HFF-Myc (cell line): ENCODE measurements around the gene RPS8.

Experiments
- DNase-seq: peaks from one replicate; pipeline ENCODE4 v3.0.0-alpha.2; 2011; ENCODE audit warnings: low read depth; ENCODE audit errors: extremely low read depth
- H3K4me3 ChIP-seq: replicated peaks from 2 replicates; pipeline ENCODE4 v1.5.1; 2011; ENCODE audit warnings: low read depth, mild to moderate bottlenecking, control low read depth, low read length
- CTCF ChIP-seq: IDR thresholded peaks from 2 replicates; pipeline ENCODE4 v1.5.1; 2012; ENCODE audit warnings: mild to moderate bottlenecking, low read depth, low read length, control low read depth; ENCODE audit errors: missing control alignments

Gene RPS8

GRCh38 chr1:44783697-44784093, 8.4 kb downstream of the RPS8 start:
- peak overlapping the region; percentile 15 for H3K4me3 ChIP-seq
- DNase-seq: no peak
- TF ChIP-seq CTCF: no peak

GRCh38 chr1:44784094-44785028, 9.0 kb downstream of the RPS8 start:
- TF ChIP-seq CTCF: no peak
- DNase-seq: no peak
- H3K4me3 ChIP-seq: peak overlapping the region; percentile 15

GRCh38 chr1:44785029-44785380, 9.7 kb downstream of the RPS8 start:
- no peak for DNase-seq
- no peak for TF ChIP-seq CTCF
- no peak overlapping the region for H3K4me3 ChIP-seq

- no peak for DNase-seq
- TF ChIP-seq CTCF: no peak
- peak overlapping the region; percentile 44 for H3K4me3 ChIP-seq
Measured at GRCh38 chr1:44785501-44786137, 10.3 kb downstream of the RPS8 start.

GRCh38 chr1:44786138-44786840, 10.9 kb downstream of the RPS8 start:
- TF ChIP-seq CTCF: peak; percentile 99
- peak overlapping the region; percentile 44 for H3K4me3 ChIP-seq
- DNase-seq: no peak

GRCh38 chr1:44786841-44787426, 11.6 kb downstream of the RPS8 start:
- no peak for DNase-seq
- peak overlapping the region; percentile 44 for H3K4me3 ChIP-seq
- no peak for TF ChIP-seq CTCF
